GM18951 (cell line): ENCODE data around the gene KLHL28.
A peak's percentile ranks its signal among the peaks of the same experiment; 100 is the strongest.
"Not testable (repeated sequence)": the region's sequence is repeated elsewhere in the genome, so short reads cannot be mapped to it uniquely, and the experiment has no call there.

Experiments used
- POLR2A ChIP-seq: IDR thresholded peaks from 4 replicates; pipeline ENCODE4 v1.6.1; 2011; ENCODE audit warnings: mild to moderate bottlenecking; ENCODE audit not compliant: insufficient read length, insufficient read depth; ENCODE audit errors: extremely low read depth
- in situ Hi-C: fragments of 300-500 bp; cut with MboI; formaldehyde crosslinking; loops from one replicate; pipeline ENCODE4 v1.12.0; 2022; ENCODE audit warnings: low sequenced_read_pairs, mixed read lengths, inconsistent platforms; ENCODE audit not compliant: unreplicated experiment

KLHL28 gene

DNA sequence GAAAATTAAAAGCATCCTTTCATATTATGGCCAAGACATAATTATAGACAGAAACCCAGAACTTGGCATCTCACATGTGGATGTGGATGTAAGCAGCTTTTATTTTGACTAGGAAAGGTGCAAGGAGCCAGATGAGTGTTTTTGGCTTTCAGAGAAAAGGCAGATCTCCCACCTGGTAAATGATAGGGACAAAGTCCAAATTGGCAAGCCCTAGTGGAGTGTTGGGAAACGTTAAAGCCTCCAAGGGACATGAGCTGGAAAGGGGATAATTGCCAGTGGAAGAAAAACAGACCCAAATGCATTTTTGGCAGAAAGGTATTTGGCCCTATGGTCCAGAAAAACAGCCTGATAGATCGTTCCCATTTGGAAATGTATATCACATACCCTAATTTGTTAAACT, 60.1 kb downstream of the KLHL28 start:
- in situ Hi-C loops = loop anchor here (25.0 kb wide), 1 partner anchor 361 kb away; the partner anchor contains the start of gene MIS18BP1
- TF ChIP-seq POLR2A = no peak

DNA sequence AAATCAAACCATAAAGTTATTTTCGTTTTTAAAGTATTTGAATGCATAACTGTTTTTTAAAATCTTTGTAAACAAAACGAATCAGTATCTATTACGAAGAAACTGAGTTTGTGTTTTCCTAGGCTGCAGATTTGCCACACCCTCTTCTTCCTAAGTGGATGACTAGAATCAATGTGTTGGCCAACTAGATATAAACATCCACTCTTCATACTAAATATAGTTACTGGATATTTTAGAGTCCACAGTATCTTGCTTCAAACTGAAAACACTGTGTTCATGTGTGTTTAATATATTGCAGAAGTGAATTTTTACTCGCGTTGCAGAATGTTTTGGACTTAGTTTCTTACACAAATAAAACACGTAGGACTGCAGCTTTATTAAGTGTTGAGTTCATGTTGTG, 63.2 kb downstream of the KLHL28 start:
- in situ Hi-C loops = no loop called here
- no peak for TF ChIP-seq POLR2A

DNA sequence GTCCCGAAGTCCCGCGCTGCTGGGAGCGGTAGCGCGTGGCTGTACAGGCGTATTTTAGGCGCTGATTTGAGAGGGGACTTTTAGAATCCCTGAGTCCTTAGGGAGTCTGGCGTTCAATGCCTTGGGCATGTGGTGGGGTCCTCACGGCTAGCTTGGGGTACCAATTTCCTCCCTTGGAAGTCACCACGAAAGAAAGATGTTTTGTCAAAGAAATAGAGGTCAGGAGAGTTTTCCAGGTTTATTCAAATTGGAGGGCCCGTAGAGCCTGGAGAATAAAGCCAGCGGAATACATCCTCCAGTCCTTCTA, 63.9 kb downstream of the KLHL28 start:
- in situ Hi-C loops = no loop called here
- TF ChIP-seq POLR2A = no peak

DNA sequence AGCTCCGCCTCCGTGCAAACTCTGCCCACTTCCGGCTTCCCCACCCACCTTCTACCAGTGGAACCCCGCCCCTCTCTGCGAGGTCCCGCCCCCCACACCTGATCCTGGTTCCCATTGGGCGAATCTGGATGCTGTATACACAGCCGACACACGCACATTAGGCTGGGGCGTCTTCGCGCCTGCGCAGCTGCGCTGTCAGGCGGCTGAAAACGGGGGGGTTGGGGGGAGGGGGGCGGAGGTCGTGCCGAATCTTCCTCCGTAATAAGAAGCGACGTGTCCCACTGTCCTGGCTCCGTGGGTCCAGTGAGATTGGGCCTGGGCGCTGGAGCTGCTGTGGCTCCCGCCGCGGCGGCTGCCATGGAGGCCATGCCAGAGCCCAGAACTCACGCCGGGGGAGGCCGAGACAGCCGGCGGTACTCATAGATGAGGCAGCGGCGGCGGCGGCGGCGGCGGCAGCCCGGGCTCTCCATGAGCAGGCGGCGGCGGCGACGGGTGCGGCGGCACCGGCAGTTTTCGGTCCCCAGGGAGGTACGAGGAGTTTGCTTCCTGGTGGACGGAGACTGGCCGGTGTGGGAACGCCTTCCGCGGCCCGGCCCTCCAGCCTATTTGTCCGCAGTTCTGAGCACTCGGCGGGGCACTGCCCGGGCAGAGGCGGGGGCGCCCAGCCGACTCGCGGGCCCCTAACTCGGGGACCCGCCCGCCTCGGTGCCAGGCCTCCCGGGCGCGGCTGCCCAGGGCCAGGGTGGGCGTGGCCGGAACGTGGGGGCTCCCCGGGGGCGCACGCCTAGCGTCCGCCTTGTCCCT, 64.5 kb downstream of the KLHL28 start:
- in situ Hi-C loops = no loop called here
- peak; percentile 68 for TF ChIP-seq POLR2A

DNA sequence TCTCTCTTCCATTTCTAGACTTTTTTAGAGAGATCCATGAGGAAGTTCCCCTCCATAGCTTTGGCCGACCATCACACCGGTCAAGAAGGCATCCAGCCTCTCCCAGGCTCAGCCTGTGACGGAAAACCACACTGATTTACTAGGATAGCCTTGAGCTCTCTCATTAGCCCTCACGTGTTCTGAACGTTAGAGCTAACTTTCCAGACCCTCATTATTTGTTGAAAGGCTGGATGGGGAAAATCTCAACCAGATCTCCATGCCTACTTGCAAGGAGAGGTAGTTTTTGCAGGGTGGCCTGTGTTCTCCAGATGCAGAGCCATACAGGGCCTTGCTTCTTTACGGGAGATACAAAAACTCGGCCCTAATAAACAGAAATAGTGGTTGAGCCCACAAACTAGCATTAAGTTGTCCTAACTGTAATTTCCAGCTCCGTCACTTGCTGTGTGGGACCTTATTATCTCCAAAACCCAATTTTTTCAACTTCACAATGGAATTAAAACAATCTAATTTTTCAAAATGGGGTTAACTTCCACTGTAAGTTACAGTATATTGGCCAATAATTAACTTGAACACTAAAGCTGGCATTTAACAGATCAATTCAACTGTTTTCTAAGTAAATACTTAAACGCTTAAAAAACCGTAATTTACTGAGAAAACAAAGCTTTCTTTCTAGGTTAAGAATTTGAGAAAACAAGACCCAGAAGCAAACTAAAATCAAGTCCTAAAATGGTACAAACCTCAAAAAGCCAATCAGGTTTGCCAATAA, 65.3 kb downstream of the KLHL28 start:
- TF ChIP-seq POLR2A = no peak
- in situ Hi-C loops = no loop called here

DNA sequence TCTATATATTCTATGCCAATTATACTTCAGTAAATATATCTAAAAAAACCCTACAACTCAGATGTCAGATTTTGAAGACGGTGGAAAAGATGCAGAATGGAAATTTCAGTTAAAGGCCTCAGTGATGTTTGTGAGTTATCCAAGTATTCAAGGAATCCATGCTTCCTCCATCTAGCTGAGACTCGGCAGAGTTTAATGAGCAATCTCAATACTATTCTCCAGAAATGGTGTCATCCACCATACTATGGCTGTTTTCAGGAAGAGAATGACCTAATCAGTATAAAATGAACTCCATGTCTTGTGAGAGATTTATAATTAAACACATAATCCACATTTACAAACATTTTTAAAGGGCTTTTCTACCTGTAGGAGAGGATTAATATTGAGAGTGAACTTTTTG, 66.0 kb downstream of the KLHL28 start:
- in situ Hi-C loops = no loop called here
- no peak for TF ChIP-seq POLR2A

DNA sequence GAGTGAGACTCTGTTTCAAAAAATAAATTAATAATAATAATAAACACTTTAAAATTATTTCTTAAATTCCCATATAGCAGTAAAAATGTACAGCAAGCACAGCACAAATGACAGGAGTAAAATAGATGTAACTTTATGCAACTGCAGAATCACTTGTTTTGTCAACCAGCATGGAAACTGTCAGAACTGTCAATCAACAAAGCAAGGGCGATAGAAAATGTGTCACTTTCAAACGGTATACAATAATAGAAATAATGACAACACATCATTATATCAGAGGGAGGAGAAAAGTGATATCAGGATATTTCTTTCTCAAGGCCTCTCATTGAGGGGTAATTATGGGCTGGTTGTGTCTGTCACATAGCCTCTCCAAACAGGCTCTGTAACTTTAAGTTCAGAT, 68.2 kb downstream of the KLHL28 start:
- in situ Hi-C loops = no loop called here

DNA sequence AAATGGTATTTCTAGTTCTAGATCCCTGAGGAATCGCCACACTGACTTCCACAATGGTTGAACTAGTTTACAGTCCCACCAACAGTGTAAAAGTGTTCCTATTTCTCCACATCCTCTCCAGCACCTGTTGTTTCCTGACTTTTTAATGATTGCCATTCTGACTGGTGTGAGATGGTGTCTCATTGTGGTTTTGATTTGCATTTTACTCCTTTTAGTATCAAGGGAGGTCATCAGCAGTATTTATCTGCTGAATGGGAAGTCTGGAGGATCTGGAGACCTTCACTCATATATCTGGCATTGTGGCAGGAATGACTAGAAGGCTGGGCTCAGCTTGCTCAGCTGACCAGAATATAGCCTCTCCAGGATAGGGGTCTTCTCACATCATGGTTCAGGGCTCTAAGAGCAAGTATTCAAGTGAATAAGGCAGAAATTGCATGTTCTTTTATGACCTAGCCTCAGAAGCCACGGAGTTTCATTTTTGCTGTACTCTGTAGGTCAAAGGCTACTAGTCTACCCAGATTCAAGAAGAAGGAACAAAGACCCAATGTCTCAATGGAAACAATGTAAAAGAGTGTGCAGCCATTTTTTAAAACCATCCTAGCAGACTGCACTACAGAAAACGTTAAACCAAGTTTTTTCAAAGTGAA, 69.9 kb downstream of the KLHL28 start:
- in situ Hi-C loops = not testable (repeated sequence)

More for the DNA sequence above, 68.2 kb downstream of the KLHL28 start:
- TF ChIP-seq POLR2A = no peak

DNA sequence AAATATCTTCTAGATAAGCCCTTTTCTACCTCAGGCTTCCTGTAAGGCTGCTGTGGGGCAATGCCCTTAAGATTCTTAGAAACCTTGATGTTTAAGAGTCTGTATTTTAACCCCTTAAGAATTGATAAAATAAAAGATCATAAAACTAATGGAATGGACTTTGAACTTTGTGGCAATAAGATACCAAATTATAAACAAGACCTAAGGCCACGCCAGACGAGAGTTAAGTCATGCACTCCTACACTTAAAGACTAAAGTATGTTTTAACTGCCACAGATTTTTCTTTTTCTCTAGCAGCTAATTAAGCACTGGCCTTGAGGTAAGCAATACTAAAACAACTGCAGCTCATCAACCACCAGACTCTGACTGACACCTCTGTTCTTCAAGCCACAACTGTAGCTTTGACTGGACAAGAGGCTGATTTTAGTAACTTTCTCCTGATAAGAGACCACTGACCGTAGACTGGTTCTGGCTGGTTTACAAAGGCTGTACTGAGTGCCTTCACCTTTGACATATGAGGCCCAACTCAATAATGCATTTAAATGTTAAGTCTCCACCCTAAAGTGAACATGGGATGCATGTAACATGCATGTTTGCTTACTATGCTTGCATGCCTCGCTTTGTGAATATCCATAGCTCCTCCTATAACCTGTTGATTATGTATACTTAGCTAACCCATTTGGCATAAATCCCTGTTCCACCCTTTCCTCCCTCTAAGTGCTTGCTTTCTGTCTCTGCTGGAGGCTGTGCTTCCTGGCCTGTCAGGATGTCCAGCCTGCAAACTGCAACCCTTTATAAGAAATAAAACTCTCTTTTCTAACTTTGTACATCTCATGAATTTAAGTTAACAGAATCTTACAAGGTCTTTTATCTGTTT, 71.9 kb downstream of the KLHL28 start:
- in situ Hi-C loops = no loop called here
- no peak for TF ChIP-seq POLR2A

DNA sequence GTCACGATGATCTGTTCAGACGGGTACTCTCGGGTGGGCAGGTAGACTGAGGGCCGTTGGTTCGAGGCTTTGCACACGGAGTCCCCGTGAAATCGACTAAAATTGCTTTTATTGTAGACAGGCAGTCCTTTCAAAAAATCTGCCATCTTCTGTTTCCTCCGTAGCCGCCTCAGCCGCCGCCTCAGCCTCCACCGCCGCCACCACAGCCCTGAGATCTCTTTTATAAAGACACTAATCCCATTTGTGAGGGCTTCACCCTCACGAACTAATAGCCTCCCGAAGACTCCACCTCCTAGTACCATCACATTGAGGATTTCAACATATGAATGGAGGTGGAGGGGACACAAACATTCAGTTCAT, 74.2 kb downstream of the KLHL28 start:
- in situ Hi-C loops = no loop called here
- TF ChIP-seq POLR2A = no peak

DNA sequence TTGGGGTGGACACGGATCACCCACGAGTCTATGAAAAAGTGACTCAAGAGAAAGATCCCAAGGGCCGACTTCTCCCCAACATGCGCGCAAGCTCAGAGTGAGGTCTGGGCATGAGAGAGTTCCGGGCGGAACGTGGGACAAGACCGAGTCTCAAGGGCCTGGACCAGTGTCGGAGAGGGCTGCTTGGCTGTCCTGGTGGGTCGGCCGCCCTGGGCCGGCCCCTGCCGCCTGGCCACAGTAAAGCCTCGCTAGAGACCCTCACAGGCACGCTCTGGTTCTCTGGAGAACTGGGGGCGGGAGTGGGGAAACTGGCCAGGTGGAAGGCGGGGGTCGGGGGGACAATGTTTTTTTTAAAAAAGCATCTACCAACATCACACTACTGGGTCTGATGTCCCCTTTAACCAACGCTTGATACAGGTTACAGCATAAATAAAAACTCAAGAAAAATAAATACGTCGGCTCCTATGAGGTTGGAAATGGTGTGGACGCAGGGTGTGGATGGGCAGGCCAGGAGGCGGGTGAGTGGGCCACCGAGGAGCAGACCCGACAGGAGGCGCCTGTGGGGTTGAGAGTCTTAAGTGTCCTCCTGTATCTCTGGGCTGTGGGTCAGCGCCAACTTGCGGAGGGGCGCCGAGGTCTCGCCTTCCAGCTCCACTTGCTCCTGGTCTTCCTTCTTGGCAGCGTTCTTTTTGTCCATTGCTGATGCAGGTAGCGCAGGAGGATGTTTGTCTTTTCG, 74.7 kb downstream of the KLHL28 start:
- in situ Hi-C loops = no loop called here

DNA sequence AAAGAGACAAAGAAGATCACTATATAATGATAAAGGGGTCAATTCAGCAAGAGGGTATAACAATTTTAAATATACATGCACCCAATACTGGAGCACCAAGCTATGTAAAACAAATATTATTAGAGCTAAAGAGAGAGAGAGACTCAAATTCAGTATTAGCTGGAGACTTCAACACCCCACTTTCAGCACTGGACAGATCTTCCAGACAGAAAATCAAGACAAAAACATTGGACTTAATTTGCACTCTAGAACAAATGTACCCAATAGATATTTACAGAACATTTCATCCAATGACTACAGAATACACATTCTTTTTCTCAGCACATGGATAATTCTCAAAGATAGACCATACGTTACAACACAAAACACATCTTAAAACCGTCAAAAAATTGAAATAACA, 81.0 kb downstream of the KLHL28 start:
- in situ Hi-C loops = no loop called here
- TF ChIP-seq POLR2A = no peak

More for the DNA sequence above, 74.7 kb downstream of the KLHL28 start:
- no peak for TF ChIP-seq POLR2A
